ENCODE data around the gene IL10RB.

DNA sequence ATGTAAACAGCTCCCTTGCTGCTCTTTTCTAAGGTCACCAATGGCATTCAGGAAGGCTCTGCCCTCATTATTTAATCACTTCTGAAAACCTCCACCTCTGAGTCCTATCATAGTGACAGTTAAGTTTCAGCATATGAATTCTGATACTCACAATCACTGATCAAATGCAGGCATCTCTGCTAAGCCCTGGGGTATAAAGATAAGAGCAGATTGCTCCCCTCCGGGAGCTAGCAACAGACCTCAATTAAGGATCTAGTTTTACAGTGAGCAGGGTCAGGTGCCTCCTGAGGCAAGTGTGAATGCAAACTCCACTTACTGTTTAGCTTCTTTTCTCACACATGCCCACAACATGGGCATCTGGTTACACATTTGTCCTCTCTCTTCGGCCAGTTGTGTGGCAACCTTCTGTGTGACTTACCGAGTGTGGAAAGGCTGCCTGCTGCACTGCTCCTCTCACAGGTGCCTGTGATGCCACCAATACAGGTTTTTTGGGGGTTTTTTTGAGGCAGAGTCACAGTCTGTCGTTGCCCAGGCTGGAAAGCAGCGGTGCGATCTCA is 15.0 kb downstream of the IL10RB start:
- TF ChIP-seq CTCF (conservative IDR thresholded peaks at IDR 0.05; ENCODE audit: low read depth in 2 of 2) (no peak), REST (IDR thresholded peaks at IDR 0.05; ENCODE audit: unreplicated experiment) (no peak)
